Stimulated activated CD8-positive, alpha-beta memory T cell treated with anti-CD3 and anti-CD28 coated beads, Interleukin-7, amount 100 ng/mL, for 1 hour (primary cell): ENCODE results near the gene CAMTA1.

Experiments used
- DNase-seq, 2 donors: peaks; one replicate each; pipeline ENCODE4 v3.0.0-alpha.2; 2020; ENCODE audit warnings: low read depth in 2 of 2

The CAMTA1 gene

GRCh38 chr1:7229186-7229585 is 443.9 kb downstream of the CAMTA1 start:
- no peak for DNase-seq

GRCh38 chr1:7229696-7230631 is 444.7 kb downstream of the CAMTA1 start:
- DNase-seq = no peak

- DNase-seq = no peak
Observed at GRCh38 chr1:7232441-7233236, 447.4 kb downstream of the CAMTA1 start.

- DNase-seq = no peak
Observed at GRCh38 chr1:7233237-7233540, 447.9 kb downstream of the CAMTA1 start.

GRCh38 chr1:7233646-7234470 is 448.6 kb downstream of the CAMTA1 start:
- no peak for DNase-seq

- DNase-seq = no peak
Observed at GRCh38 chr1:7234471-7234755, 449.2 kb downstream of the CAMTA1 start.

- no peak for DNase-seq
Observed at GRCh38 chr1:7235871-7236517, 450.7 kb downstream of the CAMTA1 start.

- DNase-seq = no peak
Observed at GRCh38 chr1:7236844-7237515, 451.7 kb downstream of the CAMTA1 start.

- no peak for DNase-seq
Observed at GRCh38 chr1:7247158-7247557, 461.9 kb downstream of the CAMTA1 start.

GRCh38 chr1:7247791-7248548 is 462.7 kb downstream of the CAMTA1 start:
- no peak for DNase-seq

GRCh38 chr1:7248549-7249199 is 463.4 kb downstream of the CAMTA1 start:
- DNase-seq = no peak

GRCh38 chr1:7249516-7249915 is 464.3 kb downstream of the CAMTA1 start:
- DNase-seq = no peak

GRCh38 chr1:7250176-7250575 is 464.9 kb downstream of the CAMTA1 start:
- DNase-seq = no peak

GRCh38 chr1:7250597-7251453 is 465.6 kb downstream of the CAMTA1 start:
- no peak for DNase-seq

- no peak for DNase-seq
Observed at GRCh38 chr1:7251454-7251800, 466.2 kb downstream of the CAMTA1 start.

GRCh38 chr1:7252411-7253117 is 467.3 kb downstream of the CAMTA1 start:
- DNase-seq = no peak

GRCh38 chr1:7253118-7253480 is 467.8 kb downstream of the CAMTA1 start:
- no peak for DNase-seq

- no peak for DNase-seq
Observed at GRCh38 chr1:7253988-7254587, 468.8 kb downstream of the CAMTA1 start.
